Transverse colon (tissue), 4 donors: Measurements from ENCODE around the gene MEF2D.
A peak's percentile ranks its signal among the peaks of the same experiment; 100 is the strongest.

Experiments used
- POLR2A ChIP-seq: fragments of 450-650 bp; IDR thresholded peaks from one replicate; pipeline ENCODE4 v1.6.1; 2016; ENCODE audit warnings: antibody characterized with exemption, mild to moderate bottlenecking, moderate library complexity
- POLR2AphosphoS5 ChIP-seq, 3 donors: sonication (generic); formaldehyde crosslinking; IDR thresholded peaks; one replicate each; pipeline ENCODE4 v1.6.1; 2016; ENCODE audit warnings: antibody characterized with exemption in 3 of 3
- TF ChIP-seq, protein P1 (sequence below), 5 experiments: fragments of 200-600 bp in 3 of 5; fragments of 450-650 bp in 2 of 5; sonication (generic) in 3 of 5; IDR thresholded peaks; 1 replicate in 2 of 5; 2 replicates in 3 of 5; pipeline ENCODE4 v1.5.1; 2016 to 2017; ENCODE audit warnings: antibody characterized with exemption in 5 of 5, inconsistent platforms in 3 of 5, mild to moderate bottlenecking in 2 of 5, moderate library complexity in 1 of 5

DNA sequence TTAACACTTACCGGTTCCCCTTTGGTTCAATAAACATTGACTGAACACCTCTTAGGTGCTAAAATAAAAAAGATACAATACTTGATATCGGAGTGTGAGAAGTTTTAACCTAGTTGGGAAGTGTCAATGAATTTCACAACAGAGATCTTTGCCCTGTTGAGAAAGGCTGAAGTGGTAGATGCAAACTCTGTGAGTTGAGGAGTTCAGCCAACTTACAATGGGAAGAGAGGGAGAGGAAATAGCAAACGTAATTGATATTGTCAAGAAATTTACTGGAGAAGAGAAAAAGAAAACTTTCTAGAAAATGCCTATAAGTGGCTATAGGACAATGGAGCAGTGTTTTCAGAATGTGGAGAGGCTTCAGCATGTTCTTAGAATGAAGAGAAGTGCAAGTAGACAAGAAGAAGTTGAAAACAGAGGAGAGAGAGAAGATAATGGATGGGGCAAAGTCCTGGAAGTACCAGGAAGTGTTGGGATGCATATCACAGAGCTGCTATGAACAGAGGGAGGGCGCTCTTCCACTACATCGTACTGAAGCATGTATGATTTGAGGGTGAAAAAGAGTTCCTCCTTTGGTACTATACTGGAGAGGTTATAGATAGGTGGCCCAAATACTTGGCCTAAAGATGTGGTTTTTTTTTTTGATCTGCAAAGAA lies 48.9 kb downstream of the MEF2D start:
- TF ChIP-seq POLR2A, result no peak
- TF ChIP-seq, protein P1, sequence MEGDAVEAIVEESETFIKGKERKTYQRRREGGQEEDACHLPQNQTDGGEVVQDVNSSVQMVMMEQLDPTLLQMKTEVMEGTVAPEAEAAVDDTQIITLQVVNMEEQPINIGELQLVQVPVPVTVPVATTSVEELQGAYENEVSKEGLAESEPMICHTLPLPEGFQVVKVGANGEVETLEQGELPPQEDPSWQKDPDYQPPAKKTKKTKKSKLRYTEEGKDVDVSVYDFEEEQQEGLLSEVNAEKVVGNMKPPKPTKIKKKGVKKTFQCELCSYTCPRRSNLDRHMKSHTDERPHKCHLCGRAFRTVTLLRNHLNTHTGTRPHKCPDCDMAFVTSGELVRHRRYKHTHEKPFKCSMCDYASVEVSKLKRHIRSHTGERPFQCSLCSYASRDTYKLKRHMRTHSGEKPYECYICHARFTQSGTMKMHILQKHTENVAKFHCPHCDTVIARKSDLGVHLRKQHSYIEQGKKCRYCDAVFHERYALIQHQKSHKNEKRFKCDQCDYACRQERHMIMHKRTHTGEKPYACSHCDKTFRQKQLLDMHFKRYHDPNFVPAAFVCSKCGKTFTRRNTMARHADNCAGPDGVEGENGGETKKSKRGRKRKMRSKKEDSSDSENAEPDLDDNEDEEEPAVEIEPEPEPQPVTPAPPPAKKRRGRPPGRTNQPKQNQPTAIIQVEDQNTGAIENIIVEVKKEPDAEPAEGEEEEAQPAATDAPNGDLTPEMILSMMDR (IDR thresholded peaks at IDR 0.05), result peak in 3 of 5 experiments; percentile 15 to 34 (median 26)
- no peak for TF ChIP-seq POLR2AphosphoS5 (IDR thresholded peaks at IDR 0.05)
